ENCODE measurements around the gene SYNE4. TPM values are rescaled to one million over a fixed set of nuclear protein-coding genes. Genes with fewer than 3 reads are reported as not detected.

The SYNE4 gene
- total RNA-seq, 1 donor from 2014 or later = 0.58 TPM

- peaks cover 7% of the 10 kb centered on the region for H3K27me3 ChIP-seq (ENCODE audit: low read depth)
- no peak overlapping the region for H3K4me3 ChIP-seq
- TF ChIP-seq CTCF (IDR thresholded peaks at IDR 0.05; ENCODE audit: borderline replicate concordance) = no peak
- peaks cover 12% of the 10 kb centered on the region for H3K4me1 ChIP-seq
- intact Hi-C loops (cut with micrococcal nuclease) = no loop called here
- no peak overlapping the region for H3K27ac ChIP-seq (replicated peaks)
- H3K9me3 ChIP-seq (replicated peaks) = no peaks in the 10 kb centered on the region
- no peak for DNase-seq
- peaks cover 15% of the 10 kb centered on the region for H3K36me3 ChIP-seq
These were observed 19.1 kb upstream of the SYNE4 start for GRCh38 chr19:36027696-36028095.

- no peak for TF ChIP-seq CTCF (IDR thresholded peaks at IDR 0.05; ENCODE audit: borderline replicate concordance)
- Histone ChIP-seq H3K4me3 (no peak overlapping the region), H3K4me1 (no peaks in the 10 kb centered on the region), H3K36me3 (peaks cover 21% of the 10 kb centered on the region), H3K27ac (replicated peaks) (no peak overlapping the region), H3K27me3 (ENCODE audit: low read depth) (no peaks in the 10 kb centered on the region), H3K9me3 (replicated peaks) (no peaks in the 10 kb centered on the region)
- no peak for DNase-seq
- intact Hi-C loops (cut with micrococcal nuclease) = no loop called here
These were observed 17.7 kb upstream of the SYNE4 start for GRCh38 chr19:36026091-36026876.

- intact Hi-C loops (cut with micrococcal nuclease) = no loop called here
- Histone ChIP-seq H3K9me3 (replicated peaks) (no peaks in the 10 kb centered on the region), H3K4me1 (no peaks in the 10 kb centered on the region), H3K36me3 (peaks cover 29% of the 10 kb centered on the region), H3K27ac (replicated peaks) (no peak overlapping the region), H3K27me3 (ENCODE audit: low read depth) (no peaks in the 10 kb centered on the region), H3K4me3 (no peak overlapping the region)
- no peak for TF ChIP-seq CTCF (IDR thresholded peaks at IDR 0.05; ENCODE audit: borderline replicate concordance)
- DNase-seq = no peak
These were observed 16.9 kb upstream of the SYNE4 start for GRCh38 chr19:36025541-36025940.

- no peak for TF ChIP-seq CTCF (IDR thresholded peaks at IDR 0.05; ENCODE audit: borderline replicate concordance)
- no peaks in the 10 kb centered on the region for H3K4me1 ChIP-seq
- no peaks in the 10 kb centered on the region for H3K27me3 ChIP-seq (ENCODE audit: low read depth)
- no peaks in the 10 kb centered on the region for H3K9me3 ChIP-seq (replicated peaks)
- intact Hi-C loops (cut with micrococcal nuclease) = no loop called here
- H3K4me3 ChIP-seq = no peak overlapping the region
- H3K36me3 ChIP-seq = peaks cover 29% of the 10 kb centered on the region
- no peak overlapping the region for H3K27ac ChIP-seq (replicated peaks)
- DNase-seq = no peak
These were observed 14.8 kb upstream of the SYNE4 start for GRCh38 chr19:36023432-36023831.

GRCh38 chr19:36019061-36019670 is 10.6 kb upstream of the SYNE4 start:
- no peaks in the 10 kb centered on the region for H3K9me3 ChIP-seq (replicated peaks)
- no peak for TF ChIP-seq CTCF (IDR thresholded peaks at IDR 0.05; ENCODE audit: borderline replicate concordance)
- intact Hi-C loops (cut with micrococcal nuclease) = no loop called here
- H3K27ac ChIP-seq (replicated peaks) = no peak overlapping the region
- peaks cover 7% of the 10 kb centered on the region for H3K4me1 ChIP-seq
- no peak overlapping the region for H3K4me3 ChIP-seq
- H3K36me3 ChIP-seq = peaks cover 19% of the 10 kb centered on the region
- DNase-seq = no peak
- no peaks in the 10 kb centered on the region for H3K27me3 ChIP-seq (ENCODE audit: low read depth)

All from left ventricle myocardium inferior (tissue), 1 donor.